ENCODE results near the gene PGP.
A peak's percentile ranks its signal among the peaks of the same experiment; 100 is the strongest.

The PGP gene

DNA sequence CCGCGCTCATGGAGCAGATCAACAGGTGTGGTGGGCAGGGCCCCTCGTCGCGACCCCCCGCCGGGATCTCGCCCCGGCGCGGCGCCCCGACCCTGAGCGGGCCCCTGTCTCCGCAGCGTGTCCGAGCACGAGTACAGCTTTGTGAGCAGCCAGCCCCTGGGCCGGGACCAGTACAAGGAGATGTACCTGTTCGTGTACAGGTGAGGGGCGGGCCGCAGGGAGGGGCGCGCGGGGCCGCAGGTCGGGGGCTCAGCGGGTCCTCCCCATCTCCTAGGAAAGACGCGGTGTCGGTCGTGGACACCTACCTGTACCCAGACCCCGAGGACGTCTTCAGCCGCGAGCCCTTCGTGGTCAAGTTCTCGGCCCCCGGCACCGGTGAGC is 22.5 kb upstream of the PGP start:
- no peak for FAIRE-seq

DNA sequence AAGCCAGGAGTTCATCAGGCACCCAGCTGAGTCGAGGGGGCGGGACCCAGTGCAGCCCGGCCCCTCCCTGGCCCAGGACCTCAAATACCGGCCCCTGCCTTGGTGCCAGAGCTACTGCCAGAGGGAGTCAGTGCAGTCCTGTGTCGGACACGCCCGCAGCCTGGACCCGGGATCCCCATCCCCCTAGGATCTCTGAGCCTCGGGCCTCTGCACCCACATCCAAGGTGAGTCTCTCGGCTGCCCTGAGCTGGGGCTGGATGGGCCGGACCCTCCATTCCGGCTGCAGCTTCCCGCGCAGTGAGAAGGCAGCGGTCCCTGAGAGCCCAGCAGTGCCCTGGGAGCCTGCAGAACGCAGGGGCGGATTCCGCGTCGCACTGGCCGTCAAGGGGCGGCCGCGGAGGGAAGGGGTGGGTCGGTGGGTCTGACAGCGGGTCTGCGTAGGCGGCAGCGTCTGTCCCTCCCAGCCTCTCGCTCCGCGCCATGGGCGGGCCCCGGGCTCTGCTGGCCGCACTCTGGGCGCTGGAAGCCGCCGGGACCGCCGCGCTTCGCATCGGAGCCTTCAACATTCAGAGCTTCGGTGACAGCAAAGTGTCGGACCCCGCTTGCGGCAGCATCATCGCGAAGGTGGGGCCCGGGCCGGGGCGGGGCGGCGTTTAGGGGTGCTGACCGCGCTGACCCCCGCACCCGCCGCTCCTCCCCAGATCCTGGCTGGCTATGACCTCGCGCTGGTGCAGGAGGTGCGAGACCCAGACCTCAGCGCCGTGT is 21.9 kb upstream of the PGP start, which contains the start of gene DNASE1L2:
Gene DNASE1L2 (plus strand): TSS at position 108 of the 765 bp plus-strand sequence. CDS start 373 bp downstream, at position 481.
- no peak for FAIRE-seq

DNA sequence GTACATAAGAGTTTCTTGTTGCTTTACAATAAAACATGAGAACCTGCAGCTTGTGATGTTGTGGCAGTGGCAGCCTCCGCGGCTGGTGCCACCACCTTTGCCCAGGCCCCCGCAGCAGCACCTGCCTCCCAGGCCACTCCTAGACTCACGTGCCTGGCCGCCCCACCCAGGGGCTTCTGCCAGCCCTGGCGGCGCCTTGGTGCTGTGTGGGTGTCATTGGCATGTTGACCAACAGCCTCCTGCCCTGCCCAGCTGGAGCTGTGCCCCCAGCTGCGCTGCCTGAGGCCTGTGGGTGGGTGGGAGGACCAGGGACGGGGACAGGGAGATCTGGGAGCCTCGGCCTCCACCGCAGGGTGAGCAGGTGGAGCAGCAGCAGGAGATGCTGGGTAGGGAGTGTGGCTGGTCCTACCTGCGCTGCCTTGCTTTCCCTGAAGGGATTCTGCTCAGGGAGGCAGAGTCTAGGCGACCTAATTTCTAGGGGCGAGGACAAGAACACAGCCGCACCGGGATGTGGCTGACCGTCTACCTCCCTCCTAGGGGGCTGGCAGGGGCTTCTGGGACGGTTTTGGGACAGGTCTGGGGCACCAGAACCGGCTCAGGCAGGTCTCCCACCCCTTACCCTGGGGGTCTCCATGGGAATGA is 21.2 kb upstream of the PGP start:
- FAIRE-seq: no peak

DNA sequence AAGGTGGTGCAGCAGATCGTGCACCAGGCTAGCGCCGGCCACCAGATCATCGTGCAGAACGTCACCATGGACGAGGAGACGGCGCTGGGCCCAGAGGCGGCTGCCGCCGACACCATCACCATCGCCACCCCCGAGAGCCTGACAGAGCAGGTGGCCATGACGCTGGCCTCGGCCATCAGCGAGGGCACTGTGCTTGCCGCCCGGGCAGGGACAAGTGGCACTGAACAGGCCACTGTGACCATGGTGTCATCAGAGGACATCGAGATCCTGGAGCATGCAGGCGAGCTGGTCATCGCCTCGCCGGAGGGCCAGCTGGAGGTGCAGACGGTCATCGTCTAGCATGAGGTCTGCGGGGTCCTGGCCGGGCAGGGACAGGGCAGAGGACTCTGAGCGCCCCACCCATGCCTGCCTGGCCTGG is 20.6 kb upstream of the PGP start:
- FAIRE-seq: no peak

DNA sequence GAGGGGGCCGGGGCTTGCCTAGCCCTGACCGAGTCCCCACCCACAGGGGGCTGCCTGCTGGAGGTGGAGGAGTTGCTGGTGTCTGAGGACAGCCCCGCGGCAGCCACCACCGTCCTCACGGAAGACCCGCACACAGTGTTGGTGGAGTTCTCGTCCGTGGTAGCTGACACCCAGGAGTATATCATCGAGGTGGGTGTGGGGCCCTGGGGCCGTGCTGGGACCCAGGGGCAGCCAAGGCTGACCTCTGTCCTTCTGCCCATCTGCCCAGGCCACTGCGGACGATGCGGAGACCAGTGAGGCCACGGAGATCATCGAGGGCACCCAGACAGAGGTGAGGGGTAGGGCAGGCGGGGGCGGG is 20.2 kb upstream of the PGP start:
- no peak for FAIRE-seq

DNA sequence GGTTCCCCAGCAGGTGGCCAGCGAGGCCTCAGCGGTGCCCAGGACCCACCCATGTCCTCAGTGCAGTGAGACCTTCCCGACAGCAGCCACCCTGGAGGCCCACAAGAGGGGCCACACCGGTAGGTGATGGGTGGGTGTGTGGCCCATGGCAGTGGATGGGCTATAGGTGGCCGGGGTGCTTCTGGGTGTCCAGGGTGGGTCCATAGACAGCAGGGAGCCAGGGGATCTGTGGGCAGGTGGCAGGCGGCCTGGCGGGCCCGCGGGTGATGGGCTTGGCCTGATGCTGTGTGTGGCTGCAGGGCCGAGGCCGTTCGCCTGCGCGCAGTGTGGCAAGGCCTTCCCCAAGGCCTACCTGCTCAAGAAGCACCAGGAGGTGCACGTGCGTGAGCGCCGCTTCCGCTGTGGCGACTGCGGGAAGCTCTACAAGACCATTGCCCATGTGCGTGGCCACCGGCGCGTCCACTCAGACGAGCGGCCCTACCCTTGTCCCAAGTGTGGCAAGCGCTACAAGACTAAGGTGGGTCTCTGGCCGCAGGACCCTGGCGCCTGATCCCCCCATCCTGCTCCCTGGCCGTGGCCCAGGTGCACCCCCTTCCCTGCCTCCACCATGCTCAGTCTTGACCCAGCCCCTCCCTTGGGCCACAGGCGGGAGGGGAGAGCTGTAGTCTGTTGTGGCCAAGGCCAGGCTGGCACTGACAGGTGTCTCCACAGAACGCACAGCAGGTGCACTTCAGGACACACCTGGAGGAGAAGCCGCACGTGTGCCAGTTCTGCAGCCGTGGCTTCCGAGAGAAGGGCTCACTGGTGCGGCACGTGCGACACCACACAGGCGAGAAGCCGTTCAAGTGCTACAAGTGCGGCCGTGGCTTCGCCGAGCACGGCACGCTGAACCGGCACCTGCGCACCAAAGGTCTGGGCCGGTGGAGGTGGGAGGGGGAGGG is 19.5 kb upstream of the PGP start:
- FAIRE-seq: no peak

DNA sequence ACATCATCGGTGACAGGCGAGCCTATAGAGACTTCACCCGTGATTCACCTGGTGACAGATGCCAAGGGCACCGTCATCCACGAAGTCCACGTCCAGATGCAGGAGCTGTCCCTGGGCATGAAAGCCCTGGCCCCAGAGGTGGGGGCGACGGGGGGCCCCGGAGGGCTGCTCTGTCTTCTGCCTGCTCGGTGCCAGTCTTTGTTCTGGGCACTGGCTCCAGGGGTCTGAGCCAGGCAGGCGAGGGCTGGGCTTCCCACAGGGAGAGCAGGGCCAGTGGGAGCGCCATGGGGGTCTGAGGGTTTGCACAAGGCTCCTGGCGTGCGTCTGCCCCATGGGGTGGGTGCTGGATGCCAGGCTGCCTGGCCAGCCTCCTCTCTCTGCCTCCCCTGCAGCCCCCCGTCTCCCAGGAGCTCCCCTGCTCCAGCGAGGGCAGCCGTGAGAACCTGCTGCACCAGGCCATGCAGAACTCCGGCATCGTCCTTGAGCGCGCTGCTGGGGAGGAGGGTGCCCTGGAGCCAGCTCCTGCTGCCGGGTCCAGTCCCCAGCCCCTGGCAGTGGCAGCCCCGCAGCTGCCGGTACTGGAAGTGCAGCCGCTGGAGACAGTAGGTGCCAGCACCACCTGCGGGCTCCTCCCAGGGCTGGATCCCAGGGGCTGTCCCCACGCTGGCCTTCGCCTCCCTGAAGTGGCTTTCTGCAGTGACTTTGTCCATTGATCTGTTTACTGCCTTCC is 18.6 kb upstream of the PGP start:
- FAIRE-seq: no peak

DNA sequence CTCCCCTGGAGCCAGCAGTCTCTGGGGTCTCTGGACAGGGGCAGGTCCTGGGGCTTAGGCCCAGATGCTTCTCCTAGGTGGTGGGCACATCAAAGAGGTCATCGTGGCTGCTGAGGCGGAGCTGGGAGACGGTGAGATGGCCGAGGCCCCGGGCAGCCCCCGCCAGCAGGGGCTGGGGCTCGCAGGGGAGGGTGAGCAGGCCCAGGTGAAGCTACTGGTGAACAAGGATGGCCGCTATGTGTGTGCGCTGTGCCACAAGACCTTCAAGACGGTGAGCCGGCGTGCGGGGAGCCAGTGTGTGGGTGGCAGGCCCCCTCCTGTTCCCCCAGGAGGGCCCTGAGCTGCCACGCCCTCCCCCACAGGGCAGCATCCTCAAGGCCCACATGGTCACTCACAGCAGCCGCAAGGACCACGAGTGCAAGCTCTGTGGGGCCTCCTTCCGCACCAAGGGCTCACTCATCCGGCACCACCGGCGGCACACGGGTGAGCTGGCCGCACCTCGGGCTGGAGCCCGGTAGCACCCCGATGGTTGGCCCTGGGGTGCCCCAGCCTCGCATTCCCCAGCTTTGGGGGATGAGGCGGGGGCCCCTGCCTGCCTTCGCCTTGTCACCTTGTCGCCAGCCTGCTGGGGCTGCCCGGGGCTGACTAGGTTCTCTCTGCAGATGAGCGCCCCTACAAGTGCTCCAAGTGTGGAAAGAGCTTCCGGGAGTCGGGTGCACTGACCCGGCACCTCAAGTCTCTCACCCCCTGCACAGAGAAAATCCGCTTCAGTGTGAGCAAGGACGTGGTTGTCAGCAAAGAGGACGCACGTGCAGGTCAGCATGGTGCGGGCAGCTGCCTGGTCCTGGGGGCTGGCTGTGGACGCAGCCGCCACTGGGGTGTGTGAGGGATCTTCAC is 17.7 kb upstream of the PGP start:
- no peak for FAIRE-seq

DNA sequence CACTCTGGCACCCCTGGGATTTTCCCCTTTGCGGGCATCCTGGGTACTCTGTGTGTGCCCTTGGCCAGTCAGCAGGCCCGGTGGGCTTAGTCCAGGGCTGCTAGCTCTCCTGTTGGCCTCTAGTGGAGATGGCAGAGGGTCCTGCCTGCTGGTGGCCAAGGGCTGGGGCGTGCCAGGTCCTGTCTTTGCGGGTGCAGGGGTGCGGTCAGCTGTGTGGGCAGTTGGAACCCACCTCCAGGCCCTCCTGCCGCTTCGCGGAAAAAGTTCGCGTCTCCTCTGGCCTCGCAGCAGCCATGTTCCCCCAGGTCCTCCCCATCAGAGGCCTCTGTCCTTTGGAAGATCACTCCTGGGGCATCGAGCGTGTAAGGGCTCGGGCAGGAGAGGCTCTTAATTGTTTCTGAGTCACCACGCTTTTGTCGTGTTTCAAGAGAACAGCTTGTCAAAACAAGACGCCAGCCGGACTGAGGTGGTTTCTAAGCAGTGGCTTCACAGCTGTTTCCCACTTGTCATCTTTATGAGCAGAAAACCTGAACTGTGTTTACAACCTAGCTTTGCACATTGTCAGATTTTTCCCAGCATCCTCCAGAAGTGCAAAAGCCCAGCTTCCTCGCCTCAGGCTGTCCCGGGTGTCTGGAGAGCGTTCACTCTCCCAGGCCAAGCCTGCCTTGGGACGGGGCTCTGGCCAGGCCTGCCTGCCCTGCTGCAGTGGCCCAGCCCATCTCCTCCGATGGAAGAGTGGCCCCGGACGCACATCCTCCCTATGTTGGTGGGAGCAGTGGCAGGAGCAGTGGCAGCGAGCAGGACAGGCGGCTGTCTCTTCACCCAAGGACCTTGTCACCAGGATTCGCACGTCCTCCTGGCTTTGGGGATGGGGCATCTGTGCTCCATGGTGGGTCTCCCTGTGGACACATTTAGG is 16.6 kb upstream of the PGP start:
- FAIRE-seq: no peak

DNA sequence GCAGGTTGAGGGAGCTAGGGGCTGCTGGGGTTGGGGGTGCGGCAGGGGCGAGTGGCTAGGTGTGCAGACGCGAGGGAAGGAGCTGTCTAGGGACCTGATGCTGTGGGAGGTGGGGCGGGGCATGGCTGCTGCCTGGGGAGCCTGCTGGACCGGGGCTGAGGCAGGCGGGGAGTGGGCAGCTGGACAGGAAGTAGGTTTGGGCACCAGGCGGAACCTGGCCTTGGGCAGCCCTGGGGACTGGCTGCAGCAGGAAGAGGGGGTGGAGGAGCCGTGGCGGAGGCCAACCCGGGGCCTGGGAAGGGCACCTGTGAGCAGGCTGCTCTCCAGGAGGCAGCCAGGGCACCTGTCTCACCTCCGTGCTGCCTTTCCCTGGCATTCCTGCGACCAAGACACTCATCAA is 15.7 kb upstream of the PGP start:
- no peak for FAIRE-seq

DNA sequence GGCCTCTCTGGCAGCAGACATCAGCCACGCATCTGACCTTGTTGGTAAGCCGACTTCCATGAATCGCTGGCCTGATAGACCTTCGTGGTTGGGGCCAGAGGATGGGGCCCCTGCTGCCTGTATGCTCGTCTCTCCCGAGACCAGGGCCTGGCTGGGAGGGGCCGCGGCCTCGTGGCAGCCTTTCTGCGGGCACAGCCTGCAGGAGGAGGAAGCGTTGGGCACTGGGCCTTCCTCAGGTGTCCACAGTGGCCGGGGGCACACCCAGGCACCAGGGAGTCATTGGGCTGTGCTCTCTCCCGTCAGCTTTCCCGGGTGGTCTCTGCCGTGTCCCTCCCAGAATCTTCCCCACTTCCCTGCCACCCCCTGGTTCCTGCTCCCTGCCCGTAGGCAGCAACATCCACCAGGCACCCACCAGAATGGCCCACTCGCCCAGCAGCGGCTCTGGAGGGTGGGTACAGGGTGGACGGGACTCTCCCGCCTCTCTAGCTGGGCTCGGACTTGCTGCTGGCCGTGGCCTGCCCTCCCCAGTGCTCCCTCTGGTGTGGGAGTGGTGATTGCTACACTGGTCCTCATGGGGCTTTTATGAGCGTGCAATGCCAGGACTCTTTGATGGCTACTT is 15.1 kb upstream of the PGP start:
- no peak for FAIRE-seq

DNA sequence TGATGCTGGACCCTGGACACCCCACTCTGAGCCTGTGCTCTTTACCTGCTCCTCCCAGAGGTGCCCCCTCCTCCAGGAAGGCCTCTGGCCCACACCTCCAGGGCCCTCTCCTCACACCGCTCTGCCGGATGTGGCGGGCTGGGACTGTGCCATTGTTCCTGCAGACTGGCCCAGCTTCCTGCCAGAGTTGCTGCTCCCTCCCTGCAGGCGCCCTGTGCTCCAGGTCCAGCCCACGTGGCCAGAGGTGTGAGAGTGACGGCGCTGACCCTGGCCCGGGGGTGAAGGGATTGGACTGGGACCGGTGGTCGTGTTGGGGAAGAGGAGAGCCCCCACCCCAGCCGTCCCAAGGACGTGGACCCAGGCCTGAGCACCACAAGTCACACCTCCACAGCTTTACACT is 14.5 kb upstream of the PGP start:
- no peak for FAIRE-seq

DNA sequence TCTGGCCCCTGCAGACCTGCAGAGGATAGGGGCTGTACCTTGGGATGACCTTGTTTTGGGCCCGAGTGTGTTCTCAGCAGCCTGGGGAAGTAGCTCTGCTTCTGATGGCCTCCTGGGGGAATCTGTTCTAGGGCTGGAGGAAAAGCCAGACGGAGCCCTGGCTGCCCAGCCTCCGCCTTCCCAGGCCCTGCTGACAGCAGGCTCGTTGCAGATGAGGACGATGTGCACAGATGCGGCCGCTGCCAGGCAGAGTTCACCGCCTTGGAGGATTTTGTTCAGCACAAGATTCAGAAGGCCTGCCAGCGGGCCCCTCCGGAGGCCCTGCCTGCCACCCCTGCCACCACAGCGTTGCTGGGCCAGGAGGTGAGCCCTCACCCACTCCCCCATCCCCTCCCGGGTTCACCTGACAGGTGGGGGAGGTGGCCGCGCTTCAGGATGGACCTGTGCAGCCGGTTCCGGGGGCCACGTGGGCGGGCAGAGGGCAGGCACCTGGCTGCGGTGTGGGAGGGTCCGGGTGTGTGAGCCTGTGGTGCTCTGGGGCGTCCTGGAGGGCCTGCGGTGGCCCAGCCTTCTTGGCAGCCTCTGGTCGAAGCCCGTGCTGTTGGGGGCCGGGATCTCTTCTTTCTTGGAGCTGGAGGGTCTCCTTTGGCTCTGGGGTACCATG is 13.7 kb upstream of the PGP start:
- no peak for FAIRE-seq

DNA sequence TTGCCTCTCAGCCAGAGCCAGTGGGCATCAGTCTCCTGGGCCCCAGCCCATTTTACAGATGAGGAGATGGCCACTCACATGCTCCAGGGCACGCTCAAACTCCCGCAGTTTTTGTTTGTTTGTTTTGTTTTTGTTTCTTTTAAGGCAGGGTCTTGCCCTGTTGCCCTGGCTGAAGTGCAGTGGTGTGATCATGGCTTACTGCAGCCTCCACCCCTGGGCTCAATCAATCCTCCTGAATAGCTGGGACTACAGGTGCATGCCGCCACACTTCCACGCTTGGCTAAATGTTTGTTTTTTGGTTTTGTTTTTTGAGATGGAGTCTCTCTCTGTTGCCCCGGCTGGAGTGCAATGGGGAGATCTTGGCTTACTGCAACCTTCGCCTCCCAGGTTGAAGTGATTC is 12.3 kb upstream of the PGP start:
- no peak for FAIRE-seq

DNA sequence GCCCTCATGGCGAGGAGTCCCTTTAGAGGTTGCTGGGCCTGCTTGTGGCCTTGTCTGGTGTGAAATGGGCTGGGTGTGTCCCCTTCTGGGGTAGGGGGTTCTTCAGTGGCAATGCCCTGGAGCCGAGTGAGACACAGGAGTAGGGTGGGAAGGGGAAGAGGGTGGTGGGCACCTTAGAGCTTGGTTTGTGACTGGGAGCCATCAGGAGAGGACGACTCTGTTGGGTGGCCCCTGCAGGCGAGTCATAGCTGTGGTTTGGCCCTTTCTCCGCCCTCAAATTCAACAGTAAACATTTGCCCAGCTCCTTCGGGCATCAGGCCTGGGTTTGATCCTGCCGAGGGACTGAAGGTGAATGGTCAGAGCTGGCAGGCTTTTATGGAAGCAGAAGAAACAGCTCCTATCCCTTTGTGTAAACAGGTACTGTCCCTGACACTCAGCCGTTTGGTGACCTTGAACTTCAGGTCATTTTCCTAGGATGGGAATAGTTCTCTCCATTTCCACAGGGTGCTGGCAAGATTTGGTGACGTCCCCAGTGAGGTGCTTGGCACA is 11.7 kb upstream of the PGP start:
- no peak for FAIRE-seq

DNA sequence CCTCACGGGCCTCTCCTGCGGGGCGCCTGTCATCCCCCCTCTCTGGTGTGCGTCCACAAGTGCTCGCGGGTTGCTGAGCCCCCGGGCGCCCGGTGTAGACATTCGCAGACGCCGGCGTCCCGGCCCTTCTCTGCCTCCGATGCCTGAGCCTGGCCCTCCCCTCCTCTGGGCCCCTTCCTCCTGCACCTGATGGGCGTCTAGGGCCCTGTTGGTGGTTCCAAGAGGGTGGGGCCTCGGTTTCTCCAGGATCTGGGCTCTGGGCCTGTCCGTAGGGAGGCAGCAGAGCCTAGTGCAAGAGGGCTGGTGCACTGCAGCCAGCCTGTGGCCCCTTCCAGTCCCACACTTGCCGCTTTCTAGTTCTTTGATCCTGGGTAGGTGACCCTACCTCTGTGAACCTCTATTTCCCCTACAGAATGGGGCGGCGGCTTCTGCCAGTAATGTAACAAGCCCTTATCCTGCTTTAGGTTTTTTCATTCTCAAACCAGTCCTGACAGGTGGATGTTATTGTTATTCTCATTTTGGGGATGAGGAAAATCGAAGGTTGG is 9.4 kb upstream of the PGP start:
- FAIRE-seq: no peak

DNA sequence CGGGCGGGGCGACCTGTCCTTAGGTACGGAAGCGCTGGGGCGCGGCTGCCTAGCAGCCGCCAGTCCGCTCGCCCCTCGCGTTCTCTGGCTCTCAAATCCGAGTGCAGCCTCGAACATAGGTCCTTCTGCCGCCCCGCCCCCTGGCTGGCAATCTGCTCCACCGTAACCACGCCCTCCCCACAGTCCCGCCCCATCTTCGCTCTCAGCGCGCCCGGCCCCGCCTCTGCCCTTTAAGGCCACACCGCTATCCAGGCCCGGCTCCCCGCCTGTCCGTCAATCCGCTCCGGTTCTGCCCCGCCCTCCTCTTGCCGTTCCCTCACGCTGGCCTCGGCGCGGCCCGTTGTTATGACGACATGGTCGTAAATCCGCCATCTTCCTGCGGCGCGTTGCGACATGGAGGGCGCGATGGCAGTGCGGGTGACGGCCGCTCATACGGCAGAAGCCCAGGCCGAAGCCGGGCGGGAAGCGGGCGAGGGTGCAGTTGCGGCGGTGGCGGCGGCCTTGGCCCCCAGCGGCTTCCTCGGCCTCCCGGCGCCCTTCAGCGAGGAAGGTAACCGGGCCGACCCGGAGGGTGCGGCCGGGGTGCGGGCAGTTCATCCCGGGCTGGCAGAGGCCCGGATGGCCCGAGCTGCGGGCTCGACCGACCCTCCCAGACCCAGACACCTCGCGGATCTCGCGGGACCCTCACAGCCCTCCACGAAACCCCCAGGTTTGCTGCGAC is 8.7 kb upstream of the PGP start, which contains the start of gene E4F1:
Gene E4F1 (plus strand): TSS at position 371 of the 721 bp plus-strand sequence. CDS start 23 bp downstream, at position 394.
- peak; percentile 95 for FAIRE-seq

DNA sequence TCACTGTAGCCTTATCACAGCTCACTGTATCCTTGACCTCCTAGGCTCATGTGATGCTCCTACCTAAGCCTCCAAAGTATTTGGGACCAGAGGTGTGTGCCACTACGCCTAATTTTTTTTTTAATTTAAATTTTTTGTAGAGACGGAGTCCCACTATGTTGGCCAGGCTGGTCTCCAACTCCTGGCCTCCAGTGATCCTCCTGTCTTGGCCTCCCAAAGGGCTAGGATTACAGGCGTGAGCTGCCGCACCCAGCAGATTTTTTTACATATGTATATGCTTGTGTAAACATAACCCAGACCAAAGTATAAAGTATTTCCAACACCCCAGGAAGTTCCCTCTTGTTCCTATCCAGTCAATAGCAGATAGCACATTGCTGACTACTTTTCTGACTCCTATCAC is 1.7 kb upstream of the PGP start:
- FAIRE-seq: no peak
